Stimulated activated naive CD4-positive, alpha-beta T cell treated with Interleukin-2 at 50 U/mL for 16 hours (primary cell): ENCODE measurements around the gene RPL5.
"Not testable (repeated sequence)": the region's sequence is repeated elsewhere in the genome, so short reads cannot be mapped to it uniquely, and the experiment has no call there.

Source experiments
- DNase-seq: peaks from one replicate; lab custom pipeline; 2025; lab: John Stamatoyannopoulos, UW

The RPL5 gene

GRCh38 chr1:92831762-92832536 is at the start of gene RPL5:
Gene RPL5 (plus strand): TSS chr1:92832040. CDS start chr1:92832115, 75 bp downstream.
- DNase-seq, result peak; percentile 95

- DNase-seq, result not testable (repeated sequence)
Measured at GRCh38 chr1:92783550-92783949, 48.3 kb upstream of the RPL5 start.

- peak; percentile 6 for DNase-seq
Measured at GRCh38 chr1:92784021-92784638, 47.7 kb upstream of the RPL5 start.

- DNase-seq, result peak; percentile 60
Measured at GRCh38 chr1:92784639-92785500, 47.0 kb upstream of the RPL5 start, which contains the start of gene EVI5. Gene EVI5 (minus strand): TSS chr1:92785108. CDS start chr1:92736546, 48,562 bp downstream.

GRCh38 chr1:92786111-92786901 is 45.5 kb upstream of the RPL5 start:
- no peak for DNase-seq

GRCh38 chr1:92790081-92790480 is 41.8 kb upstream of the RPL5 start:
- no peak for DNase-seq

GRCh38 chr1:92790867-92791266 is 41.0 kb upstream of the RPL5 start:
- DNase-seq, result no peak

GRCh38 chr1:92791487-92792066 is 40.3 kb upstream of the RPL5 start:
- DNase-seq, result no peak

GRCh38 chr1:92792340-92792782 is 39.5 kb upstream of the RPL5 start:
- DNase-seq, result no peak

- DNase-seq, result no peak
Measured at GRCh38 chr1:92795166-92795565, 36.7 kb upstream of the RPL5 start.

GRCh38 chr1:92797297-92797696 is 34.5 kb upstream of the RPL5 start:
- DNase-seq, result no peak

- no peak for DNase-seq
Measured at GRCh38 chr1:92797961-92798360, 33.9 kb upstream of the RPL5 start.

- no peak for DNase-seq
Measured at GRCh38 chr1:92803140-92803887, 28.5 kb upstream of the RPL5 start.

GRCh38 chr1:92804721-92805201 is 27.1 kb upstream of the RPL5 start:
- DNase-seq, result no peak

GRCh38 chr1:92805216-92805615 is 26.6 kb upstream of the RPL5 start:
- no peak for DNase-seq

GRCh38 chr1:92808381-92808780 is 23.5 kb upstream of the RPL5 start:
- DNase-seq, result no peak

GRCh38 chr1:92816732-92817131 is 15.1 kb upstream of the RPL5 start:
- no peak for DNase-seq

- DNase-seq, result no peak
Measured at GRCh38 chr1:92817137-92817697, 14.6 kb upstream of the RPL5 start.

GRCh38 chr1:92817986-92818764 is 13.7 kb upstream of the RPL5 start:
- DNase-seq, result no peak
